Camera-type eye (tissue), 1 donor: Measurements from ENCODE around the gene CTAGE8. TPM values are rescaled to one million over a fixed set of nuclear protein-coding genes. Genes with fewer than 3 reads are reported as not detected.

ENCODE experiments used
- total RNA-seq: library from RNA; depleted of rRNA; stranded (reverse); fragments of >200 nt; gene quantifications from one replicate; pipeline ENCODE4 v1.2.3, GENCODE V29; 2014

CTAGE8 gene
- 1.0 TPM for total RNA-seq

DNA sequence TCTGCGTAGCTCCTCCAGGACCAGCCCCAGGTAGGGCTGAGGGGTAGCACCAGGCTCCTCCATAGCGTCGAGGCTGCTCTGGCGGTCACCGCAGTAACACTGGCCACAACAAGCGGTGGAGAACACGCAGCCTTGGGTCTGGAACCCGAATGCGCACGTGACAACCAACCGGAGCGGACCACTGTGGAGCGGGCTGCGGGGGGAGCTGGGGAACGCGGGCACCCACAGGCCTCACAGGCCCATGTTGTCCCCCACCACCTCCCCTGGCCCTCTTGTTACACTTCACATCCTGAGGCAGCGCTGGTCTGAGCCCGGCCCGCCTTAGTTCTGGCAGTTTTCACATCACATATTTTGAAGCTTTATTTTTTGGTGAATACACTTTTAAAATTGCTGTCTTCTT, at the start of gene CTAGE8:
CTAGE8 (minus strand) TSS at position 101 of the 400 bp plus-strand sequence; CDS start at position 63, 38 bp downstream.

DNA sequence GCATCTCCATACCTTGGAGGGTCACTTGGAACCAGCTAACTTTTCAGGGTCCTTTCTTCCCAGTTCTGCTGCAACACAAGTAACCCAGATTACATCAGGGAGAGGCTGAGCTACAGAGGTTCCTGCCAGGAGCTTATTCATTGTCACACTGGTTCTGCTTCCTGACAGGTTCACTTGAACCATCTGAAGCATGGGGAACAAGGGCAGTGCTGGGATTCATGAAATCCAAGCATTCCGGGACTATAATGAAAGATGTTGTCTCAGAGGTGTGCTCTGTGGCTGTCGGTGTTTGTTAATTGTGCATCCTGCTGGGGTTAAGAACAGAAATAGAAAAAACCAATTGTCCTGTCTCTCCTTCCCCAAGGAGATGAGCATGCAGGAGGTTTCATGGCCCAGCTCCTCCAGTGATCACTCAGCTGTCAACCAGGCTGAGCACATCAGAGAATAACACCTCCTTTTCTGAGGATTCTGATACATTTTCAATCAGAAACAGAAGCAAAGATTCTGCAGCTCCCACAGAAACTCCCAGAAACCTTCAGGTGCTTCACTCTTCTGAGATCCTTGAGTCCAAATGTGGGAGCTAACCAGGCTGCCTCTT, 42.9 kb upstream of the CTAGE8 start, which contains the start of gene OR2A1:
OR2A1 (plus strand) TSS at position 548 of the 598 bp plus-strand sequence. CDS start 5,706 bp downstream, outside the sequence.

GRCh38 chr7:144264692-144265091, 4.4 kb downstream of the CTAGE8 start, which contains the start of gene OR2A7:
TSS of gene OR2A7 (minus strand) at chr7:144264792. CDS start at chr7:144259628, 5,164 bp downstream.

GRCh38 chr7:144239365-144239764, 29.7 kb downstream of the CTAGE8 start, which contains the start of gene OR2A42:
TSS of gene OR2A42 (minus strand) at chr7:144239605. CDS start at chr7:144232843, 6,762 bp downstream.

Other genes with a start within 250 kb of the CTAGE8 start
- not detected for gene OR2A5, start 220.3 kb downstream of the CTAGE8 start, total RNA-seq
- gene OR2A25, start 199.5 kb downstream of the CTAGE8 start, total RNA-seq, result not detected
- not detected for gene OR2A12, start 183.0 kb downstream of the CTAGE8 start, total RNA-seq
- not detected for gene OR2A2, start 159.7 kb downstream of the CTAGE8 start, total RNA-seq
- gene OR2A14, start 146.1 kb downstream of the CTAGE8 start, total RNA-seq, result not detected
- 2.7 TPM for gene CTAGE4, start 85.8 kb downstream of the CTAGE8 start, total RNA-seq
- 6.2 TPM for gene ARHGEF35, start 73.5 kb downstream of the CTAGE8 start, total RNA-seq
- gene OR2A42, start 29.7 kb downstream of the CTAGE8 start, total RNA-seq, result 0.16 TPM
- gene OR2A7, start 4.5 kb downstream of the CTAGE8 start, total RNA-seq, result 5.7 TPM
- 0.44 TPM for gene OR2A1, start 43.1 kb upstream of the CTAGE8 start, total RNA-seq
- 6.9 TPM for gene ARHGEF5, start 86.1 kb upstream of the CTAGE8 start, total RNA-seq
- gene NOBOX, start 134.4 kb upstream of the CTAGE8 start, total RNA-seq, result not detected